ENCODE results near the gene CFAP77. TPM values are rescaled to one million over a fixed set of nuclear protein-coding genes. Genes with fewer than 3 reads are reported as not detected.

CFAP77 gene
- total and polyA plus RNA-seq, 2 experiments from 2014 or later, result not detected

DNA sequence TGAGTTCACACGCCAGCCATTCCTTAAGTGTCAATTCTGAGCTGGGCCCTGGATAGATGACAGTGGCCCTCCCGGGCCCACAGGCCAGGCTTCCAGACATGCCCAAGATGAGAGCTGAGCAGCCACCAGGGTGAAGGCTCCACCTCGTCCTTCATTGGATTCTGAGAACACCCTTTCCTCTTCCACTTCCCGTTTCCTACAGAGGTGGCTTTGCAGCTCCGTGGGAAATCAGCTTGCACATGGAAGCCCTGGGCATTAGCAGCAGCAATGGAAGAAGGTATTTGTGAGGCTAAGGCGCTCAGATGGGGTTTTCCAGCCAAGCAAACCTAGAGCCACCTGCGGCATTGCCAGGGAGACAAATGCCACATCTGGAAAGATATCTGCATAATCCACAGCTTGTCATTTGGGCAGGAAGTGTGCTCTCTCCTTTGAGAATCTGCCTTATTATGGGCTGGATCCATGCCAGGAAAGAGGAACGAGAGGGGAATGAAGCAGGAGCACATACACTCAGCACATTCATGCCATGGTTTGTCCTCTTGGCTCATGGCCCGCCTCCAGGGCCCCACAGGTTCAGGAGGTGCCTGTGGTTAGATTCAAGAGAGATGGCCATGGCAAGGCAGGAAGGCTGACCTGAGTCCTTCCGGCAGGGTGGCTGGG, 34.1 kb downstream of the CFAP77 start:
- in situ Hi-C loops (cut with MboI), result no loop called here
- no peak overlapping the region for H2AFZ ChIP-seq
- no peak for DNase-seq
- no peaks in the 10 kb centered on the region for H3F3A ChIP-seq (ENCODE audit: insufficient read depth)
- H3K4me3 ChIP-seq, result no peak overlapping the region
- H3K27ac ChIP-seq, result no peak overlapping the region
- peaks cover 42% of the 10 kb centered on the region for H3K27me3 ChIP-seq (replicated peaks; ENCODE audit: insufficient read depth)
- no peaks in the 10 kb centered on the region for H3K9me2 ChIP-seq (ENCODE audit: insufficient read depth)
- H3K4me2 ChIP-seq (ENCODE audit: unreplicated experiment), result no peak overlapping the region
- H3K4me1 ChIP-seq (ENCODE audit: insufficient read depth), result no peaks in the 10 kb centered on the region
- H3K9ac ChIP-seq, result no peak overlapping the region
- WGBS, 2 experiments (ENCODE audit: low coverage in 1 of 2, low lambda C conversion rate in 2 of 2, missing lambda C conversion rate in 2 of 2), result 23 to 25% methylated on average over 10 of the region's 10 CpGs
- H4K20me1 ChIP-seq (ENCODE audit: insufficient read depth), result no peaks in the 10 kb centered on the region
- no peaks in the 10 kb centered on the region for H3K9me3 ChIP-seq (ENCODE audit: low read depth)
- TF ChIP-seq EZH2 (IDR thresholded peaks at IDR 0.05; ENCODE audit: insufficient read depth, poor library complexity, severe bottlenecking), result no peak
- TF ChIP-seq EZH2phosphoT487 (IDR thresholded peaks at IDR 0.05; ENCODE audit: insufficient read depth, low read depth), result no peak
- no peaks in the 10 kb centered on the region for H3K79me2 ChIP-seq (ENCODE audit: insufficient read depth)
- H3K36me3 ChIP-seq (ENCODE audit: low read depth), result no peaks in the 10 kb centered on the region

DNA sequence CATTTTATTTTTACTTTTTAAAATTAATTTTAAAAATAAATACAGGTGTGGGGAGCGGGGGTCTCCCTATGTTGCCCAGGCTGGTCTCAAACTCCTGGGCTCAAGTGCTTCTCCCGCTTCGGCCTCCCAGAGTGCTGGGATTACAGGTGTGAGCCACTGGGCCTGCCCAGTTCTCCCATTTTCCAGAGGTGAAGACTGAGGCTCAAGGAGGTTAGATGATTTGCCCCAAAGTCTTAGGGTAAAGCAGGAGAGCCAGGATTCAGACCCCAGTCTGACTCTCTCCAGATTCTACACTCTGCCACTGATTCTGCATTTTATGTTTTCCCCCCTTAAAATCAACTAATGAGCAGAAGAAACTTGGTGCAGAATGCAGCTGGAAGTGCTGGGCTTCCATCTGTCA, 36.9 kb downstream of the CFAP77 start:
- Histone ChIP-seq H3F3A (ENCODE audit: insufficient read depth) (no peaks in the 10 kb centered on the region), H3K36me3 (ENCODE audit: low read depth) (no peaks in the 10 kb centered on the region), H3K4me2 (ENCODE audit: unreplicated experiment) (no peak overlapping the region), H3K27me3 (replicated peaks; ENCODE audit: insufficient read depth) (peaks cover 31% of the 10 kb centered on the region), H2AFZ (no peak overlapping the region), H4K20me1 (ENCODE audit: insufficient read depth) (no peaks in the 10 kb centered on the region), H3K9ac (no peak overlapping the region), H3K27ac (no peak overlapping the region), H3K9me3 (ENCODE audit: low read depth) (no peaks in the 10 kb centered on the region), H3K9me2 (ENCODE audit: insufficient read depth) (no peaks in the 10 kb centered on the region), H3K4me1 (ENCODE audit: insufficient read depth) (no peaks in the 10 kb centered on the region), H3K79me2 (ENCODE audit: insufficient read depth) (no peaks in the 10 kb centered on the region), H3K4me3 (no peak overlapping the region)
- in situ Hi-C loops (cut with MboI), result no loop called here
- WGBS, 2 experiments (ENCODE audit: low coverage in 1 of 2, low lambda C conversion rate in 2 of 2, missing lambda C conversion rate in 2 of 2), result 60 to 71% methylated on average over 3 of the region's 3 CpGs
- DNase-seq, result no peak
- no peak for TF ChIP-seq EZH2 (IDR thresholded peaks at IDR 0.05; ENCODE audit: insufficient read depth, poor library complexity, severe bottlenecking)

DNA sequence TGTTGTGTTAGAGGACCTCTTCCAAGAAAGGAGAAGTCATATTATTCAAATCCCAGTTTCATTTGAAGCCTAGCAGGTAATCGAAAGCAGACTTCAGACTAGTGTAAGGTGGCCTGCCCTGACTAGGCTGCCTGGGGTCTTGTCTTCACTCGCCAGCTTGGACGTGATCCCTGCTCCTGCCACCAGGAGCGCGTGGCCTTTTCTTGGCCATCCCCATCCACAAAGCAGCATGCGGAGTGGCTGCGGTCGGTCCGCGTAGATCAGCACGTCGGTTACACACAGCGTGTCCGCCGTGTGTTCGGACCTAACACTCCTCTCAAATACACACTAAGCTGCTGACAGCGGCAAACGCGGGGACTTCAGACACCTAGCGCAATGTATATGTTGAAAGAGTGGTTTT, 37.3 kb downstream of the CFAP77 start:
- Histone ChIP-seq H3K4me1 (ENCODE audit: insufficient read depth) (no peaks in the 10 kb centered on the region), H3K9me3 (ENCODE audit: low read depth) (no peaks in the 10 kb centered on the region), H3K27me3 (replicated peaks; ENCODE audit: insufficient read depth) (peaks cover 31% of the 10 kb centered on the region), H3K9me2 (ENCODE audit: insufficient read depth) (no peaks in the 10 kb centered on the region), H3K36me3 (ENCODE audit: low read depth) (no peaks in the 10 kb centered on the region), H3K79me2 (ENCODE audit: insufficient read depth) (no peaks in the 10 kb centered on the region), H3K9ac (no peak overlapping the region), H3K27ac (no peak overlapping the region), H2AFZ (no peak overlapping the region), H3F3A (ENCODE audit: insufficient read depth) (no peaks in the 10 kb centered on the region), H4K20me1 (ENCODE audit: insufficient read depth) (no peaks in the 10 kb centered on the region), H3K4me2 (ENCODE audit: unreplicated experiment) (no peak overlapping the region), H3K4me3 (no peak overlapping the region)
- in situ Hi-C loops (cut with MboI), result no loop called here
- 33 to 35% methylated on average over 20 of the region's 20 CpGs for WGBS, 2 experiments (ENCODE audit: low coverage in 1 of 2, low lambda C conversion rate in 2 of 2, missing lambda C conversion rate in 2 of 2)
- TF ChIP-seq EZH2phosphoT487 (IDR thresholded peaks at IDR 0.05; ENCODE audit: insufficient read depth, low read depth), result no peak
- no peak for TF ChIP-seq EZH2 (IDR thresholded peaks at IDR 0.05; ENCODE audit: insufficient read depth, poor library complexity, severe bottlenecking)
- DNase-seq, result peak; percentile 10

DNA sequence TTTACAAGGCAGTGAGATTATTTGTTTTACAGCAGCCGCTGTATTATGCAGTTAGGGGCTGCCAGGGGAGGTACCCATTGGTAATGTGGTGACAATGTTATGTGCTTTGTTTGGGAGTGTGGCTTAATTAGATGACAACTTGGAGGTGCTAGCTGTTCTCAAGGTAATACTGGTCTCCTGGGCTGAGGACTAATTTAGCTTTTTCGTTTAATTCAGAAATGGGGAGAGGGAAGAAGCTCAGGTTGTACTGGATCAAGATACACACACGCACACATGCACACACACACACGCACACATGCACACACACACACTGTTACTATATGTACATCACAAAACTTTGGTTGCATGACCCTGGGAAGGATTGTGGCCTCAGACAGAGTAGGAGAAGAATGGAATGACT, 37.9 kb downstream of the CFAP77 start:
- DNase-seq, result no peak
- Histone ChIP-seq H3K4me2 (ENCODE audit: unreplicated experiment) (no peak overlapping the region), H3K79me2 (ENCODE audit: insufficient read depth) (no peaks in the 10 kb centered on the region), H4K20me1 (ENCODE audit: insufficient read depth) (no peaks in the 10 kb centered on the region), H3K9ac (no peak overlapping the region), H3K9me2 (ENCODE audit: insufficient read depth) (no peaks in the 10 kb centered on the region), H3K4me3 (no peak overlapping the region), H2AFZ (no peak overlapping the region), H3F3A (ENCODE audit: insufficient read depth) (no peaks in the 10 kb centered on the region), H3K4me1 (ENCODE audit: insufficient read depth) (no peaks in the 10 kb centered on the region), H3K27ac (no peak overlapping the region), H3K27me3 (replicated peaks; ENCODE audit: insufficient read depth) (peaks cover 33% of the 10 kb centered on the region), H3K9me3 (ENCODE audit: low read depth) (no peaks in the 10 kb centered on the region), H3K36me3 (ENCODE audit: low read depth) (no peaks in the 10 kb centered on the region)
- WGBS, 2 experiments (ENCODE audit: low coverage in 1 of 2, low lambda C conversion rate in 2 of 2, missing lambda C conversion rate in 2 of 2), result 59 to 63% methylated on average over 4 of the region's 4 CpGs
- no peak for TF ChIP-seq EZH2 (IDR thresholded peaks at IDR 0.05; ENCODE audit: insufficient read depth, poor library complexity, severe bottlenecking)
- TF ChIP-seq EZH2phosphoT487 (IDR thresholded peaks at IDR 0.05; ENCODE audit: insufficient read depth, low read depth), result no peak
- in situ Hi-C loops (cut with MboI), result no loop called here

DNA sequence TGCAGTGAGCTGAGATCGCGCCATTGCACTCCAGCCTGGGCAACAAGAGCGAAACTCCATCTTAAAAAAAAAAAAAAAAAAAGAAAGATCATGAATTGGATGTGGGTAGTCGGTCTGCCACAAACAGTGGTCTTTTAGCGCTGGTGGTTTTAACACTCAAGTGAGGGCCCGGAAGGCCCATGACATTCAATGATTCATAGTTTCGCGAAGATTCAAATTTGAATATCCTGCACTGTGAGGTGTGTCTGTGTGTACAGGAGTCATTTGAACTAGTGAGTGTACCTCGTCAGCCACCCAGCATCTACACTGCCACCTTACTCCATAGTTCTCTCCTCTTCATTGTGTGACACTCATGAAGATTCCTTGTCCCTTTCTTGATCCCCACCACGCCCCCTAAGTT, 41.3 kb downstream of the CFAP77 start:
- in situ Hi-C loops (cut with MboI), result no loop called here
- H3K4me2 ChIP-seq (ENCODE audit: unreplicated experiment), result no peak overlapping the region
- H4K20me1 ChIP-seq (ENCODE audit: insufficient read depth), result no peaks in the 10 kb centered on the region
- H3K9me3 ChIP-seq (ENCODE audit: low read depth), result no peaks in the 10 kb centered on the region
- no peaks in the 10 kb centered on the region for H3K9me2 ChIP-seq (ENCODE audit: insufficient read depth)
- H3K36me3 ChIP-seq (ENCODE audit: low read depth), result no peaks in the 10 kb centered on the region
- no peaks in the 10 kb centered on the region for H3F3A ChIP-seq (ENCODE audit: insufficient read depth)
- H3K27ac ChIP-seq, result no peak overlapping the region
- no peak overlapping the region for H3K4me3 ChIP-seq
- no peaks in the 10 kb centered on the region for H3K4me1 ChIP-seq (ENCODE audit: insufficient read depth)
- 70 to 72% methylated on average over 10 of the region's 10 CpGs for WGBS, 2 experiments (ENCODE audit: low coverage in 1 of 2, low lambda C conversion rate in 2 of 2, missing lambda C conversion rate in 2 of 2)
- peaks cover 32% of the 10 kb centered on the region for H3K27me3 ChIP-seq (replicated peaks; ENCODE audit: insufficient read depth)
- H3K9ac ChIP-seq, result no peak overlapping the region
- TF ChIP-seq EZH2 (IDR thresholded peaks at IDR 0.05; ENCODE audit: insufficient read depth, poor library complexity, severe bottlenecking) (no peak), EZH2phosphoT487 (IDR thresholded peaks at IDR 0.05; ENCODE audit: insufficient read depth, low read depth) (no peak)
- DNase-seq, result no peak
- no peaks in the 10 kb centered on the region for H3K79me2 ChIP-seq (ENCODE audit: insufficient read depth)
- H2AFZ ChIP-seq, result no peak overlapping the region
